Body of pancreas (tissue), 4 donors: ENCODE data around the gene RNF151. TPM values are rescaled to one million over a fixed set of nuclear protein-coding genes. Genes with fewer than 3 reads are reported as not detected.

Experiments used
- ATAC-seq: fragments of 150-250 bp; one replicate; pipeline ENCODE4 v1.9.1; 2016
- DNase-seq, 4 donors: peaks; one replicate each; pipeline ENCODE4 v3.0.0-alpha.2; 2019
- H3K27ac ChIP-seq, 4 donors: fragments of 200-600 bp; sonication (generic); 1 replicate in 3 of 4; 2 replicates in 1 of 4; pipeline versions ENCODE4 v1.5.1 to v1.6.1; 2016 to 2019; ENCODE audit warnings: mild to moderate bottlenecking in 1 of 4, mixed read lengths in 1 of 4, moderate library complexity in 1 of 4
- H3K27me3 ChIP-seq, 2 donors: fragments of 200-600 bp; sonication (generic); one replicate each; pipeline ENCODE4 v1.6.0; 2016; ENCODE audit warnings: mild to moderate bottlenecking in 1 of 2
- H3K36me3 ChIP-seq, 2 donors: fragments of 200-600 bp; sonication (generic); replicated peaks in 1 of 2; 2 replicates each; pipeline ENCODE4 v1.5.1; 2016; ENCODE audit warnings: low read depth in 2 of 2; ENCODE audit not compliant: insufficient read depth in 1 of 2
- H3K4me1 ChIP-seq: fragments of 200-600 bp; sonication (generic); one replicate; pipeline ENCODE4 v1.6.0; 2016
- H3K4me3 ChIP-seq, 2 donors: fragments of 200-600 bp; sonication (generic); 1 replicate in 1 of 2; 2 replicates in 1 of 2; pipeline ENCODE4 v1.5.1; 2016 to 2019
- H3K9me3 ChIP-seq, 3 donors: fragments of 200-600 bp; sonication (generic); 1 replicate in 2 of 3; 2 replicates in 1 of 3; pipeline ENCODE4 v1.5.1; 2016
- CTCF ChIP-seq, 7 experiments: fragments of 450-650 bp in 4 of 7; fragments of 200-600 bp in 3 of 7; sonication (generic) in 3 of 7; IDR thresholded peaks; one replicate each; pipeline ENCODE4 v1.5.1; 2016 to 2019; ENCODE audit warnings: antibody characterized with exemption in 7 of 7
- POLR2A ChIP-seq, 3 donors: fragments of 450-650 bp; IDR thresholded peaks; one replicate each; pipeline ENCODE4 v1.6.1; 2016; ENCODE audit warnings: antibody characterized with exemption in 3 of 3, mild to moderate bottlenecking in 2 of 3
- WGBS, 2 donors: methylation state at CpG; one replicate each; pipeline ENCODE4 v1.1.5; 2017; 5-methylcytosine and 5-hydroxymethylcytosine counted together
- intact Hi-C: fragments of 100-400 bp; cut with DNase I; formaldehyde crosslinking; loops from one replicate; pipeline ENCODE4 v1.15.1; 2023
- total RNA-seq, 2 donors: library from RNA; depleted of rRNA; stranded (reverse); fragments of >200 nt; gene quantifications; one replicate each; pipeline ENCODE4 v1.1.0, GENCODE V29; 2016

The RNF151 gene
- total RNA-seq, 2 donors from 2014 or later, result not detected

GRCh38 chr16:1976216-1976520 is 9.5 kb downstream of the RNF151 start:
- WGBS, 2 donors, result 89 to 97% methylated on average over 7 to 8 of the region's 8 CpGs
- Histone ChIP-seq H3K4me3 (no peak overlapping the region), H3K4me1 (peaks cover 47% of the 10 kb centered on the region), H3K36me3 (peaks cover 0 to 20% of the 10 kb centered on the region in 2 donors), H3K27me3 (no peaks in the 10 kb centered on the region), H3K9me3 (no peaks in the 10 kb centered on the region), H3K27ac (no peak overlapping the region)
- ATAC-seq (no peak), DNase-seq (no peak)
- TF ChIP-seq POLR2A (IDR thresholded peaks at IDR 0.05) (no peak), CTCF (IDR thresholded peaks at IDR 0.05) (no peak)
- intact Hi-C loops, result no loop called here

GRCh38 chr16:1976951-1977874 is 10.6 kb downstream of the RNF151 start:
- Histone ChIP-seq H3K4me1 (peaks cover 53% of the 10 kb centered on the region), H3K36me3 (peaks cover 0 to 20% of the 10 kb centered on the region in 2 donors), H3K9me3 (no peaks in the 10 kb centered on the region), H3K27me3 (no peaks in the 10 kb centered on the region), H3K4me3 (no peak overlapping the region), H3K27ac (no peak overlapping the region)
- ATAC-seq, result no peak
- TF ChIP-seq CTCF (IDR thresholded peaks at IDR 0.05) (no peak), POLR2A (IDR thresholded peaks at IDR 0.05) (no peak)
- DNase-seq, result no peak
- intact Hi-C loops, result no loop called here
- WGBS, 2 donors, result 89 to 91% methylated on average over 22 to 32 of the region's 33 CpGs

- intact Hi-C loops, result no loop called here
- H3K4me1 ChIP-seq, result peaks cover 54% of the 10 kb centered on the region
- no peak overlapping the region for H3K27ac ChIP-seq
- TF ChIP-seq POLR2A (IDR thresholded peaks at IDR 0.05), result no peak
- no peak for TF ChIP-seq CTCF (IDR thresholded peaks at IDR 0.05)
- WGBS, 2 donors, result 83 to 92% methylated on average over 1 to 15 of the region's 18 CpGs
- no peak for ATAC-seq
- H3K36me3 ChIP-seq, result peaks cover 0 to 20% of the 10 kb centered on the region in 2 donors
- H3K9me3 ChIP-seq, result no peaks in the 10 kb centered on the region
- H3K27me3 ChIP-seq, result no peaks in the 10 kb centered on the region
- DNase-seq, result no peak
- H3K4me3 ChIP-seq, result no peak overlapping the region
Observed at GRCh38 chr16:1977875-1978268, 11.2 kb downstream of the RNF151 start.

- WGBS, 2 donors, result 49 to 100% methylated on average over 2 to 34 of the region's 37 CpGs
- no peak for DNase-seq
- H3K27ac ChIP-seq, result peak overlapping the region in 3 of 4 donors; percentile 52 to 78 (median 74)
Observed at GRCh38 chr16:1978476-1979120, 11.9 kb downstream of the RNF151 start.

More at GRCh38 chr16:1978476-1979120, 11.9 kb downstream of the RNF151 start:
- ATAC-seq, result no peak
- TF ChIP-seq CTCF (IDR thresholded peaks at IDR 0.05) (no peak), POLR2A (IDR thresholded peaks at IDR 0.05) (no peak)
- Histone ChIP-seq H3K4me3 (peak overlapping the region in 1 of 2 donors; percentile 16), H3K36me3 (peaks cover 0 to 20% of the 10 kb centered on the region in 2 donors), H3K9me3 (no peaks in the 10 kb centered on the region), H3K27me3 (no peaks in the 10 kb centered on the region), H3K4me1 (peaks cover 54% of the 10 kb centered on the region)
- intact Hi-C loops, result no loop called here
